GM23248 (cell line): ENCODE results near the gene GALNT10.

Source experiments
- EZH2 ChIP-seq: fragments of 200-600 bp; sonication (generic); IDR thresholded peaks from 2 replicates; pipeline ENCODE4 v1.6.1; 2018; ENCODE audit warnings: antibody characterized with exemption, mild to moderate bottlenecking; ENCODE audit not compliant: insufficient read depth, poor library complexity, severe bottlenecking
- EZH2phosphoT487 ChIP-seq: fragments of 200-600 bp; sonication (generic); IDR thresholded peaks from 2 replicates; pipeline ENCODE4 v1.6.1; 2018; ENCODE audit warnings: antibody characterized with exemption, moderate library complexity, mild to moderate bottlenecking, low read depth; ENCODE audit not compliant: insufficient read depth

GRCh38 chr5:154251529-154251928 lies 61.0 kb downstream of the GALNT10 start:
- TF ChIP-seq EZH2 (no peak), EZH2phosphoT487 (no peak)
